Measurements from ENCODE around the gene ICE2.

DNA sequence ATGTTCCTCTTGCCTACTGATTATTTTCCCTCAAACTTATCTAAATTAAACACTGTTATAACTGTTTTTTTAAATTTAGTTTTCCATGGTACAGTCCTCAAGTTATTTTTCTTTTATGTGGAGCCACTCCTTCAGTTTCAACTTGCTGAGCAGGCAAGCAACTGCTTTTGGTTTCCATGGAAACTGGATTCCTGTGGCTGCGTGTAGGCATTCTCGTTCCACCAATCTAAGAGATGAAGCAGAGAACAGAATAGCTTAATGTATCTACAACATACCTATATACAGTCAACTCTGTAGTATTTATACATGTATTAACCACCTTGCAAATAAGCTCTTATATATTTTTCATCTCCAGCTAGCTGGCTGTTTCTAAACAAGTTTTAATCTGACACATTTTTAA lies 55.4 kb downstream of the ICE2 start:
- TF ChIP-seq EZH2phosphoT487 (IDR thresholded peaks at IDR 0.05), result no peak
- TF ChIP-seq, protein P1, sequence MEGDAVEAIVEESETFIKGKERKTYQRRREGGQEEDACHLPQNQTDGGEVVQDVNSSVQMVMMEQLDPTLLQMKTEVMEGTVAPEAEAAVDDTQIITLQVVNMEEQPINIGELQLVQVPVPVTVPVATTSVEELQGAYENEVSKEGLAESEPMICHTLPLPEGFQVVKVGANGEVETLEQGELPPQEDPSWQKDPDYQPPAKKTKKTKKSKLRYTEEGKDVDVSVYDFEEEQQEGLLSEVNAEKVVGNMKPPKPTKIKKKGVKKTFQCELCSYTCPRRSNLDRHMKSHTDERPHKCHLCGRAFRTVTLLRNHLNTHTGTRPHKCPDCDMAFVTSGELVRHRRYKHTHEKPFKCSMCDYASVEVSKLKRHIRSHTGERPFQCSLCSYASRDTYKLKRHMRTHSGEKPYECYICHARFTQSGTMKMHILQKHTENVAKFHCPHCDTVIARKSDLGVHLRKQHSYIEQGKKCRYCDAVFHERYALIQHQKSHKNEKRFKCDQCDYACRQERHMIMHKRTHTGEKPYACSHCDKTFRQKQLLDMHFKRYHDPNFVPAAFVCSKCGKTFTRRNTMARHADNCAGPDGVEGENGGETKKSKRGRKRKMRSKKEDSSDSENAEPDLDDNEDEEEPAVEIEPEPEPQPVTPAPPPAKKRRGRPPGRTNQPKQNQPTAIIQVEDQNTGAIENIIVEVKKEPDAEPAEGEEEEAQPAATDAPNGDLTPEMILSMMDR (IDR thresholded peaks at IDR 0.05), result no peak
